H9 (cell line): ENCODE data around the gene PARVB. TPM values are rescaled to one million over a fixed set of nuclear protein-coding genes. Genes with fewer than 3 reads are reported as not detected.

Source experiments
- DNase-seq: peaks from one replicate; pipeline ENCODE4 v3.0.0-alpha.2; 2017
- H2AFZ ChIP-seq: one replicate; pipeline ENCODE4 v1.6.1; 2013; ENCODE audit warnings: mild to moderate bottlenecking, low read length, control low read depth, moderate library complexity
- H2AK5ac ChIP-seq: 2 replicates; pipeline ENCODE4 v1.6.1; 2013; ENCODE audit warnings: low read length, control low read depth, mixed read lengths; ENCODE audit not compliant: insufficient read length
- H2BK120ac ChIP-seq: one replicate; pipeline ENCODE4 v1.6.1; 2013; ENCODE audit warnings: low read depth, mild to moderate bottlenecking, low read length, control low read depth, inconsistent platforms; ENCODE audit not compliant: poor library complexity, severe bottlenecking
- H2BK12ac ChIP-seq: 2 replicates; pipeline ENCODE4 v1.6.1; 2013; ENCODE audit warnings: low read length, control low read depth, mixed read lengths, low read depth; ENCODE audit not compliant: insufficient read length
- H2BK15ac ChIP-seq: 2 replicates; pipeline ENCODE4 v1.6.1; 2013; ENCODE audit warnings: low read depth, low read length, control low read depth
- H2BK20ac ChIP-seq: one replicate; pipeline ENCODE4 v1.6.1; 2013; ENCODE audit warnings: low read depth, mild to moderate bottlenecking, low read length, control low read depth, inconsistent platforms; ENCODE audit not compliant: poor library complexity, severe bottlenecking
- H2BK5ac ChIP-seq: 2 replicates; pipeline ENCODE4 v1.6.1; 2013; ENCODE audit warnings: low read length, control low read depth, mixed read lengths; ENCODE audit not compliant: insufficient read length
- H3K14ac ChIP-seq: 2 replicates; pipeline ENCODE4 v1.6.1; 2013; ENCODE audit warnings: low read length, control low read depth; ENCODE audit not compliant: insufficient read depth
- H3K18ac ChIP-seq: 2 replicates; pipeline ENCODE4 v1.6.1; 2013; ENCODE audit warnings: low read depth, mild to moderate bottlenecking, mixed read lengths, low read length, control low read depth; ENCODE audit not compliant: insufficient read length
- H3K23ac ChIP-seq: 2 replicates; pipeline ENCODE4 v1.6.1; 2013; ENCODE audit warnings: low read length, control low read depth, mixed read lengths, low read depth; ENCODE audit not compliant: insufficient read length
- H3K23me2 ChIP-seq: 2 replicates; pipeline ENCODE4 v1.6.1; 2013; ENCODE audit warnings: low read depth, mild to moderate bottlenecking, mixed read lengths, low read length, control low read depth; ENCODE audit not compliant: insufficient read length, poor library complexity, severe bottlenecking
- H3K27ac ChIP-seq: 2 replicates; pipeline ENCODE4 v1.5.1; 2013; ENCODE audit warnings: low read length, control low read depth, mixed read lengths, low read depth; ENCODE audit not compliant: insufficient read length
- H3K27me3 ChIP-seq: 2 replicates; pipeline ENCODE4 v1.6.1; 2013; ENCODE audit warnings: low read length, control low read depth, inconsistent platforms; ENCODE audit not compliant: insufficient read depth
- H3K4ac ChIP-seq: 2 replicates; pipeline ENCODE4 v1.6.1; 2013; ENCODE audit warnings: low read depth, mild to moderate bottlenecking, control low read depth, inconsistent platforms, low read length, moderate library complexity
- H3K4me1 ChIP-seq: 2 replicates; pipeline ENCODE4 v1.6.1; 2013; ENCODE audit warnings: low read length, control low read depth, inconsistent platforms; ENCODE audit not compliant: insufficient read depth
- H3K4me2 ChIP-seq: 2 replicates; pipeline ENCODE4 v1.6.1; 2013; ENCODE audit warnings: low read length, control low read depth, mixed read lengths; ENCODE audit not compliant: insufficient read length, insufficient read depth
- H3K56ac ChIP-seq: 2 replicates; pipeline ENCODE4 v1.6.1; 2013; ENCODE audit warnings: low read depth, mild to moderate bottlenecking, mixed read lengths, low read length, control low read depth; ENCODE audit not compliant: insufficient read length
- H3K79me1 ChIP-seq: 2 replicates; pipeline ENCODE4 v1.6.1; 2013; ENCODE audit warnings: low read depth, mild to moderate bottlenecking, moderate library complexity, low read length, control low read depth, inconsistent platforms; ENCODE audit not compliant: insufficient read depth, poor library complexity, severe bottlenecking
- H3K79me2 ChIP-seq: 2 replicates; pipeline ENCODE4 v1.6.1; 2013; ENCODE audit warnings: low read length, control low read depth, inconsistent platforms; ENCODE audit not compliant: insufficient read depth
- H3K9ac ChIP-seq: 2 replicates; pipeline ENCODE4 v1.6.1; 2013; ENCODE audit warnings: low read length, control low read depth, mixed read lengths; ENCODE audit not compliant: insufficient read length; ENCODE audit errors: extremely low read depth
- H3K9me3 ChIP-seq: one replicate; pipeline ENCODE4 v1.6.1; 2013; ENCODE audit warnings: low read depth, low read length, inconsistent platforms; ENCODE audit not compliant: control insufficient read depth
- H3T11ph ChIP-seq: one replicate; pipeline ENCODE4 v1.6.1; 2013; ENCODE audit warnings: mild to moderate bottlenecking, low read length, control low read depth, inconsistent platforms
- H4K20me1 ChIP-seq: one replicate; pipeline ENCODE4 v1.6.1; 2013; ENCODE audit not compliant: control insufficient read depth, insufficient read length, insufficient read depth
- H4K5ac ChIP-seq: 2 replicates; pipeline ENCODE4 v1.6.1; 2013; ENCODE audit warnings: low read depth, mild to moderate bottlenecking, mixed read lengths, low read length, control low read depth; ENCODE audit not compliant: insufficient read length
- H4K8ac ChIP-seq: replicated peaks from 2 replicates; pipeline ENCODE4 v1.6.1; 2013; ENCODE audit warnings: low read length, control low read depth, mixed read lengths, low read depth; ENCODE audit not compliant: insufficient read length
- H4K91ac ChIP-seq: 2 replicates; pipeline ENCODE4 v1.6.1; 2013; ENCODE audit warnings: low read depth, mild to moderate bottlenecking, moderate library complexity, mixed read lengths, low read length, control low read depth; ENCODE audit not compliant: insufficient read length
- H3K27ac Mint-ChIP-seq, 3 experiments: 2 replicates in 2 of 3; 3 replicates in 1 of 3; pipeline ENCODE4 v1.8.0; 2020 to 2021; ENCODE audit warnings: mixed read lengths in 3 of 3, mild to moderate bottlenecking in 1 of 3, moderate library complexity in 1 of 3
- H3K27me3 Mint-ChIP-seq: 2 replicates; pipeline ENCODE4 v1.8.0; 2021; ENCODE audit warnings: low read depth, mild to moderate bottlenecking, moderate library complexity, mixed read lengths
- H3K36me3 Mint-ChIP-seq, 3 experiments: 2 replicates in 2 of 3; 3 replicates in 1 of 3; pipeline ENCODE4 v1.8.0; 2020 to 2021; ENCODE audit warnings: low read depth in 3 of 3, mixed read lengths in 3 of 3; ENCODE audit not compliant: insufficient read depth in 1 of 3
- H3K4me1 Mint-ChIP-seq, 2 experiments: 2 replicates each; pipeline ENCODE4 v1.8.0; 2020; ENCODE audit warnings: mixed read lengths in 2 of 2
- H3K4me3 Mint-ChIP-seq, 2 experiments: 2 replicates in 1 of 2; 3 replicates in 1 of 2; pipeline ENCODE4 v1.8.0; 2020 to 2021; ENCODE audit warnings: mild to moderate bottlenecking in 2 of 2, mixed read lengths in 2 of 2, moderate library complexity in 1 of 2
- H3K9me3 Mint-ChIP-seq, 2 experiments: 2 replicates in 1 of 2; 3 replicates in 1 of 2; pipeline ENCODE4 v1.8.0; 2020; ENCODE audit warnings: mild to moderate bottlenecking in 2 of 2, mixed read lengths in 2 of 2, moderate library complexity in 1 of 2
- CTCF ChIP-seq: fragments of 200-600 bp; sonication (generic); conservative IDR thresholded peaks from 3 replicates; pipeline ENCODE4 v1.8.0; 2021; ENCODE audit warnings: antibody characterized with exemption, mild to moderate bottlenecking
- WGBS: extraction: QIAGEN DNeasy Blood & Tissue Kit; methylation state at CpG from one replicate; pipeline ENCODE4 v1.1.7; 2013; ENCODE audit warnings: missing lambda C conversion rate, low lambda C conversion rate, mixed read lengths; ENCODE audit not compliant: insufficient read length; ENCODE audit errors: extremely low coverage; 5-methylcytosine and 5-hydroxymethylcytosine counted together
- total RNA-seq: library from RNA; stranded (reverse); gene quantifications from 2 replicates; pipeline ENCODE4 v1.2.1, GENCODE V29; 2021

The PARVB gene
- total RNA-seq, 1 experiment from 2014 or later: 15.6 TPM

- Histone ChIP-seq H2BK5ac (no peak overlapping the region), H2BK20ac (no peak overlapping the region), H4K8ac (no peak overlapping the region), H3K4me1 (no peaks in the 10 kb centered on the region), H4K91ac (no peak overlapping the region), H3K9me3 (no peaks in the 10 kb centered on the region), H2AK5ac (no peak overlapping the region), H3K14ac (no peak overlapping the region), H2AFZ (no peak overlapping the region), H3K23me2 (no peaks in the 10 kb centered on the region), H3K56ac (no peak overlapping the region), H4K5ac (no peak overlapping the region), H2BK120ac (no peak overlapping the region), H3K27me3 (no peaks in the 10 kb centered on the region), H3K23ac (no peak overlapping the region), H2BK15ac (no peak overlapping the region), H3K9ac (no peak overlapping the region), H3K4ac (no peak overlapping the region), H3T11ph (no peak overlapping the region), H2BK12ac (no peak overlapping the region), H4K20me1 (no peaks in the 10 kb centered on the region), H3K79me2 (no peaks in the 10 kb centered on the region), H3K27ac (no peak overlapping the region), H3K18ac (no peak overlapping the region), H3K4me2 (no peak overlapping the region), H3K79me1 (no peaks in the 10 kb centered on the region)
- H3K27ac Mint-ChIP-seq: peak overlapping the region in 1 of 3 experiments; percentile 55; a peak in 1 of 7 replicates
- no peak for DNase-seq
- H3K4me3 Mint-ChIP-seq: no peak overlapping the region
- TF ChIP-seq CTCF: no peak
- H3K9me3 Mint-ChIP-seq: peaks cover 3 to 4% of the 10 kb centered on the region in 2 experiments
- H3K27me3 Mint-ChIP-seq: no peaks in the 10 kb centered on the region
- H3K36me3 Mint-ChIP-seq: peaks cover 2 to 4% (median 3%) of the 10 kb centered on the region in 3 experiments; a peak in 6 of 7 replicates
- no CpG with 5 or more reads among the region's 9 CpGs for WGBS
- peaks cover 6 to 7% of the 10 kb centered on the region in 2 experiments; a peak in 3 of 4 replicates for H3K4me1 Mint-ChIP-seq
These were observed 13.6 kb downstream of the PARVB start for GRCh38 chr22:44037519-44038375.
